NCI-H2196 treated with DMSO at 0.1 percent for 48 hours (cell line): Measurements from ENCODE around the gene ITGB1.
"Not testable (repeated sequence)": the region's sequence is repeated elsewhere in the genome, so short reads cannot be mapped to it uniquely, and the experiment has no call there.

Experiments
- DNase-seq: peaks from one replicate; lab custom pipeline; 2025; ENCODE audit not compliant: unreplicated experiment; lab: John Stamatoyannopoulos, UW

The ITGB1 gene

DNA sequence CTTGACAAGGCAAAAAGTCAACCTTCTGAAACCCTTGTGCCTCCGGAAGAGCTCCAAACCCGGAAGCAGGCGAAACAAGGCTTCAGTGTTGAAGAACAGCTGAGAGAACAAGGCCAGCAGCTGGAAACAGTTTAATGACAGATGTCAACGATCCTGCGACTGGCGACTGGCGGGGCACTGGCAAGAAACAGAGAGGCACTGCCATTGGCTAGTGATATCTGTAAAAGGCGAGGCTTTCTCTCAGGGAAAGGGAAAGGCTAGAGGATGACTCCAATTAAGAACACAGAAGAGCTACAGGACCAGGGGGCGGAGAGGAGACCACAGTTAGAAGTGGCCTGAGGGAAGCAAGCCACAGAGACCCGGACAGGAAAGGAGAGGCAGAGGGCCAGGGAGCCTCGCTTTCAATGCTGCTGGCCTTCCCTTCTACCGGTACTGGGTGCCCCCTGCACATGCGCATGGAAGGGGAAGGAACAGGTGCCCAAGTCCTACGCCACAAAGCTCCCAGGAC lies 19.4 kb downstream of the ITGB1 start:
- no peak for DNase-seq

GRCh38 chr10:32937911-32938424 lies 20.1 kb downstream of the ITGB1 start:
- DNase-seq, result no peak

GRCh38 chr10:32932225-32932729 lies 25.8 kb downstream of the ITGB1 start:
- DNase-seq, result no peak

DNA sequence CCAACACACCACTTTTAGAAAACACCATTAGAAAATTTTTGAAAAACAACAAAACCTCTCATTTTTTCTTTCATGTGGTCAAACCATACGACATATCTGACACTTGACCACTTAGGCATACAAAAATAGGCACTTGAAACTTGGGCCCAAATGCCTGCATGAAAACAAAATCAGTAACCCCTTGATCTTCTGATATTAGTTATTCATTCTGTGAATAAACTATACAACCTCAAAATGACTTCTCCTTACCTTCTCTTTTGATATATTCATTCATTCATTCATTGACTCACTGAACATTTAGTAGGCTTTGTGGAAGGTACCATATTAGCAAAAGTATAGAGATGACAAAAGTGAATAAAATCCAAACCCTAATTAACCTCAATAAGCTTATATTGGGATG lies 26.4 kb downstream of the ITGB1 start:
- no peak for DNase-seq

- no peak for DNase-seq
Observed at GRCh38 chr10:32930036-32930435, 28.0 kb downstream of the ITGB1 start.

DNA sequence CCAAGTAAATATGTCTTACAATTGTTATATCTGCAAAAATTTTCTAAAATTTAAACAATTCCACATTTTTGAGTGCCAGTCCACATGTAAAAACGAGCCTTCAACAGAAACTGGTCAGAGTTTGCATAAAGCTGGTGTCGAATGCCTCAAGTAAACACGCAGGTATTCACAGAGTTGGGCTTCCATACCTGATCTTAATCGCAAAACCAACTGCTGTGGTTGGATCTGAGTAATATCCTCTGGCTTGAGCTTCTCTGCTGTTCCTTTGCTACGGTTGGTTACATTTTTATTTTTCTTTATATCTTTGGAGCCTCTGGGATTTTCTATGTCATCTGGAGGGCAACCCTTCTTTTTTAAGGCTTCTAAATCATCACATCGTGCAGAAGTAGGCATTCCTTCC lies 28.4 kb downstream of the ITGB1 start:
- DNase-seq, result no peak

DNA sequence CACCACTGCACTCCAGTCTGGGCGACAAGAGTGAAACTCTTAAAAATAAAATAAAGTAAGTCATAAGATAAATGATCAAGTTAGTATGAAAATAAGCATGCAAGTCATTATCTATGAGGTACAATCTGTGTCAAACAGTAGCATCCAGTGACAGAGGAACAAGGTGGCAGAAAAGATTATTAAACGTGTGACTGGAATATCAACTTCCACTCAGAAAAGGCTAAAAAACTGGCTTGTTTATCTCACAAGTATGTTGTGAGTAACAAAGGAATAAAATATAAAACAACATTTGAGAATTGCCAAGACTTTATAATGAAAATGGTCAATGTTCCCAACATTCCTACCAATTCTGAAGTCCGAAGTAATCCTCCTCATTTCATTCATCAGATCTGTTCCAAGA lies 30.3 kb downstream of the ITGB1 start:
- DNase-seq, result no peak

DNA sequence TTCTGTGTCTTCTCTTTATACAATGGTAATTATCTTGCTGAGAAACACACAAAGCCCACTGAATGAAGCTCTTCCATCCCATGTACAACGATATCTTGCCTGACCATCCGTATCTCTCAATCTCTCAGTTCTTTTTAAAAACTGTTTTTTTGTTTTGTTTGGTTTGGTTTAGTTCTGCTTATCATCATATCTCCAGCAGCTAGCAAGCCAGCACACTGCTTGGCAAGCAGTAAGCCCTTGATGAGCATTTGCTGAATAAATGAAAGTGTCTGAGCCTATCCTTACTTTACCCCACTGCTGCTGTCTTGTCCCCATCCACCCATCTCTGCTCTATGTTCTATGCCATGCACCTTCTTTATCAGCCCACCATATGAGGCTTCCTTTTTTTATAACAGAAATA lies 34.2 kb downstream of the ITGB1 start:
- no peak for DNase-seq

DNA sequence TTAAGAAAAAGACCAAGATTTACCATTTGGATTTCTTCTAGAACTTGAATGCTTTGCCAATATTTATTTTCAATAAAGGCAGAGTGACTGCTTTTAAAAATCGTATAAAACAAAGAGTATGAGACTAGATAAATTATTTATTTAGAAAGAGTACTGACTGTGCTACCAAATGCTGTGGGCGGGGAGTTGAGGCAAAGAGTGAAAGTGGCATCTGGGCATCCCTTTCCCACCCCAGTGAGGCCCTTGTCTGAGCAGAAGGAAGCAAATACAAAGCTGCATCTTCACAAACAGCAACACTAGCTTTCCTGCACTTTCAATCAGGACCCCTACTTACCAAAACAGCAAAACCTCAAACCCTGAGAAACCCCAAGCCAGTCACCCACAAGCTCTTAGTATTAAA lies 34.9 kb downstream of the ITGB1 start:
- DNase-seq, result no peak

DNA sequence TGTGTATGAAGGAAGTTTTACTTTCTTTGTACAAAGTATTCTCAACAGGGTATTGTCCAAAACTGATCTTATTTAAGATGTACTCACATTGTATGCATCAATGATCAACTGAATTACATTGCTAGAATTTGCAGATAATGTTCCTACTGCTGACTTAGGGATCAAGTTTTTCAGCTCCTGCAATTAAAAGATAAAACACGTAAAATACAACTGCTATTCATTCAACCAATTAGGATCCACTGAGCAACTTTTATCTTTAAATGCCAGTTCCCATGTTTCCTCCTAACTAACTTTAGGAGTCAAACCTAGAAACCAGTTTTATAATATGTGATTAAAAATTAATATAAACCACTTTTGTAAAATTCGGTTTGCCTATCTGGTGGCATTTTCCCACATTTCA lies 35.9 kb downstream of the ITGB1 start:
- no peak for DNase-seq

- DNase-seq, result not testable (repeated sequence)
Observed at GRCh38 chr10:32917817-32918216, 40.2 kb downstream of the ITGB1 start.

GRCh38 chr10:32911285-32912016 lies 46.6 kb downstream of the ITGB1 start:
- DNase-seq, result no peak

GRCh38 chr10:32909970-32910369 lies 48.1 kb downstream of the ITGB1 start:
- DNase-seq, result not testable (repeated sequence)

DNA sequence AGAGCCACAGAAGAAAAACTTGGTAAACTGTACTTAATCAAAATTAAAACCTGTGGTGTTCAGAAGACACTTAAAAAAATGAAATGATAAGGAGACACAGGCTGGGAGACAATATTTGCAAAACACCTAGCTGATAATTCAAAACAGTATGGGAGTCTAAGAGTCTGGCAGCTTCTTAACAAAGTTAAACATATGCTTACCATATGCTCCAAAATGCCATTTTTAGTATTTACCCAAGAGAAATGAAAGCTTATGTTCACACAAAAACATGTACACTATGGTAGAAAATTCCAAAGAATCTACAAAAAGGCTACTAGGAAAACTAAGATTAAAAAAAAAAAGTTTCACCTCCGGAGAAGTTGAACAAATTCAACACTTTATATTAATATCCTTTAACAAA lies 48.6 kb downstream of the ITGB1 start:
- DNase-seq, result no peak

DNA sequence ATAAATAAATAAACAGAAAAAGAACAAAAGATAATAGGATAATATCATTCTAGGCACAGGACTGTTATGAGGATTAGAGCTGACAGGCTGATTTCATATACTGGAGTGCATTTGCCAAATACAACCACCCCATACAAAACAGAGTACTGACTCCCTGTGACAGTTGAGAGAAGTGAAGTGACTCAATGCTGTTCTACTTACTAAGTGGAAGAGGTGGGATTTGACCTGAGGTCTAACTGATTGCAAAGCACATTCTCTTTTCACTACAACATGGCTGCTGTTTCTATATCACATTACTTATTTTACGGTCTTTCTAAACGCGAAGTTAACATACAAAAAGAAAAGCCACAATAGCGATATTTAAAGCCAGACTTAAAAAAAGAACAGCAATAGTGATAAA lies 51.4 kb downstream of the ITGB1 start:
- DNase-seq, result no peak

- DNase-seq, result no peak
Observed at GRCh38 chr10:32905466-32905865, 52.6 kb downstream of the ITGB1 start.

DNA sequence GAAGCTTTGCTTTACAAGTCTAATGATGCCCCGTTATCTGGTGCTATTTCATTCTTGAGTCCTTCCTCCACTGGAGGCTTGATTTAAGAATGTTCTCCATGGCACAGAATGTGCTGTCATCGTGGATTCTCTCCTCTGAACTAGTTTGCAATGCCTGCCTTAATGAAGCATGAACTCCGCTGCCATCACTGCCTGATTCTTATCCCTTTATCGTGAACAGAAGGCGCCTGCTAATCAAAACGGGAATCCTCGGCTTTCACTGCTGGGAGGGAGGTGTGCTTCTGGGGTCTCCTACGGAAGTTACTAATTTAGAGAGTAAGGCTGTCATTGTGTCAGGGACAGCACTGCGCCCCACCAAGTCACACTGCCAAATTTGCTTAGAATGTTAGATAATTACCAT lies 56.2 kb downstream of the ITGB1 start:
- DNase-seq, result no peak

- not testable (repeated sequence) for DNase-seq
Observed at GRCh38 chr10:32895200-32895968, 62.6 kb downstream of the ITGB1 start.

GRCh38 chr10:32893916-32894664 lies 63.9 kb downstream of the ITGB1 start:
- DNase-seq, result no peak

GRCh38 chr10:32893434-32893833 lies 64.6 kb downstream of the ITGB1 start:
- no peak for DNase-seq

- no peak for DNase-seq
Observed at GRCh38 chr10:32891261-32891660, 66.8 kb downstream of the ITGB1 start.
